Breast epithelium (tissue), 3 donors: ENCODE results near the gene NTNG1.

Source experiments
- CTCF ChIP-seq, 3 donors: fragments of 450-650 bp; IDR thresholded peaks; one replicate each; pipeline ENCODE4 v1.5.1; 2016 to 2017; ENCODE audit warnings: antibody characterized with exemption in 3 of 3, mild to moderate bottlenecking in 3 of 3, moderate library complexity in 3 of 3
- POLR2A ChIP-seq: fragments of 450-650 bp; IDR thresholded peaks from one replicate; pipeline ENCODE4 v1.6.1; 2016; ENCODE audit warnings: antibody characterized with exemption, mild to moderate bottlenecking, moderate library complexity
- POLR2AphosphoS5 ChIP-seq, 3 donors: sonication (generic); formaldehyde crosslinking; IDR thresholded peaks; one replicate each; pipeline ENCODE4 v1.6.1; 2017; ENCODE audit warnings: antibody characterized with exemption in 3 of 3

GRCh38 chr1:107244709-107245500 is 104.1 kb downstream of the NTNG1 start:
- TF ChIP-seq CTCF (IDR thresholded peaks at IDR 0.05), result no peak
- no peak for TF ChIP-seq POLR2A
- no peak for TF ChIP-seq POLR2AphosphoS5 (IDR thresholded peaks at IDR 0.05)
